GM21528 (cell line): ENCODE results near the gene SYDE1.

Source experiments
- ATAC-seq: cut with Tn5 transposase; IDR thresholded peaks from one replicate; pipeline ENCODE4 v1.9.1; 2021; ENCODE audit warnings: mild to moderate bottlenecking, moderate library complexity; ENCODE audit not compliant: unreplicated experiment, low FRiP score

SYDE1 gene

DNA sequence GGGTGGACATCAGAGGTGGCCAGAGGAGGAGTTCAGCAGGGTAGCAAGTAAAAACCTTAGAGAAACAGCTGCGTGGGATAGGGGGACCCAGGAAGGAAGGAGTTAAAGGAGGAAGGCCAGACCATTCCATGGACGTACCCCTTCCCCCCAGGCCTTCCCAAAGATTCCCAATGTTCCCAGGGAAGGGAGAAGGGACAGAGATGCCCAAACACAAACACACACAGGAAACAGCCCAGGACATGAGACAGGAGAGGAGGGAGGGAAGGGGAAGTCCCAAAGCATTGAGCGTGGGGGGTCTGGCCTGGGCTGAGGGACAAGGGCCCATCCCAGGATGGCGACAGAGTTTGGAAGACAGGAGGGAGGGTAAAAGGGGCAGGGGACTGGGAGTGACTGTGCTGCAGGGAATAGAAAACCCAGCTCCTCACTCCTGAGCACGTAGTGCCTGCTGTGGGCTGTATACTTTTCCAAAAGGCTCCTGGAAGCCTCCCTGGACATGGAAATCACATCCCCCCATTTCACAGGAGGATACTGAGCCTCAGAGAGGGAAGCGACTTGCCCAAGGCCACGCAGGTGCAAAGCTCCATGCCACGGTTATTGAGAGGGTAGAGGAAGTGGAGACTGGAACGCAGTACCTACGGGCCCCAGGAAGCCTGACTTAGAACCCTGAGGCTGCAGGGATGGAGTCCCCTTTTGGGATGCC, 1.1 kb downstream of the SYDE1 start:
- ATAC-seq = no peak

DNA sequence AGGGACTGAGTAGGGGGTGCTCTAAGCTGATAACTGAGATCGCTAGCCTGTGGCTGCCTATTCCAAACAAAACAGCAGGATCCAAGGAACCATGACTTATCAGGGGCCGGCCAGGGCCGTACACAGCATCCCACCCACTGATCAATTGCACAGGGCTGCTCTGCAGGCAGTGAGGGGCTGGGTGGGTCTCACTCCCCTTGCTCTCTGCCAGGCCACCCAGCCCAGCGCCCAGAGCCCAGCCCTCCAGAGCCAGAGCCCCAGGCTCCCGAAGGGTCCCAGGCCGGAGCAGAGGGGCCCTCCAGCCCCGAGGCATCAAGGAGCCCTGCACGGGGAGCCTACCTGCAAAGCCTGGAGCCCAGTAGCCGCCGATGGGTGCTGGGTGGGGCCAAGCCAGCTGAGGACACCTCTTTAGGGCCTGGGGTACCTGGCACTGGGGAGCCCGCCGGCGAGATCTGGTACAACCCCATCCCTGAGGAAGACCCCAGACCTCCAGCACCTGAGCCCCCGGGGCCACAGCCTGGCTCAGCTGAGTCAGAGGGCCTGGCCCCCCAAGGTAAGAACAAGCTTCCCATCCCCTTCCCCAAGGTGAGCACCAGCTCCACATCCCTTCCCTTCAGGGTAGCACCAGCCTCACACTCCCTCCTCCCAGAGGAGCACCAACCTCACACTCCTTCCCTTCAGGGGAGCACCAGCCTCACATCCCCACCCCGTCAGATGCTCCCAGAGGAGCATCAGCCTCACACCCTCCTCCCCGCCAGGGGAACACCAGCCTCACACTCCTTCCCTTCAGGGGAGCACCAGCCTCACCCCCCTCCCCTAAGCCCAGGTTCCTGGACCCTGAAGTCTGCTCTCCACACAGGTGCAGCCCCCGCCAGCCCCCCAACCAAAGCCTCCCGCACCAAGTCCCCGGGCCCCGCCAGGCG, 1.9 kb downstream of the SYDE1 start:
- no peak for ATAC-seq

DNA sequence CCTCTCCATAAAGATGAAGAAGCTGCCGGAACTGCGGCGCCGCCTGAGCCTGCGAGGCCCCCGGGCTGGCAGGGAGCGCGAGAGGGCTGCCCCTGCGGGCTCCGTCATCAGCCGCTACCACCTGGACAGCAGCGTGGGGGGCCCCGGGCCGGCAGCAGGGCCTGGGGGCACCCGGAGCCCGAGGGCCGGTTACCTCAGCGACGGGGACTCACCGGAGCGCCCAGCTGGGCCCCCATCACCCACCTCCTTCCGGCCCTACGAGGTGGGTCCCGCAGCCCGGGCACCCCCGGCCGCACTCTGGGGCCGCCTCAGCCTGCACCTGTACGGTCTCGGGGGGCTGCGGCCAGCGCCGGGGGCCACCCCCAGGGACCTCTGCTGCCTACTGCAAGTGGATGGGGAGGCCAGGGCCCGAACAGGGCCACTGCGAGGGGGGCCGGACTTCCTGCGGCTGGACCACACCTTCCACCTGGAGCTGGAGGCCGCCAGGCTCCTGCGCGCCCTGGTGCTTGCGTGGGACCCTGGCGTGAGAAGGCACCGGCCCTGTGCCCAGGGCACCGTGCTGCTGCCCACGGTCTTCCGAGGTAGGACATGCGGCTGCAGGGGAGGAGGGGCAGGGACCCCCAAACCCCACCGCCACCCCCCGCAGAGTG, 2.7 kb downstream of the SYDE1 start:
- no peak for ATAC-seq

DNA sequence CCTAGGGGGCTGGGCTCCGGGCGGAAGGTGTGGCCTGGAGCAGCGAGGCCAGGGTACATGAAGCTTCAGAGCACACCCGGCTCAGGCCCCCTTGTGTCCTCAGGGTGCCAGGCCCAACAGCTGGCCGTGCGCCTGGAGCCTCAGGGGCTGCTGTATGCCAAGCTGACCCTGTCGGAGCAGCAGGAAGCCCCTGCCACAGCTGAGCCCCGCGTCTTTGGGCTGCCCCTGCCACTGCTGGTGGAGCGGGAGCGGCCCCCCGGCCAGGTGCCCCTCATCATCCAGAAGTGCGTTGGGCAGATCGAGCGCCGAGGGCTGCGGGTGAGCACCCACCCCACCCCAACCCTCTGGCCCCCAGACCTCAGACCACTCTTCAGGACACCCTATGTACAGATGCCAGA, 3.2 kb downstream of the SYDE1 start:
- ATAC-seq = no peak

DNA sequence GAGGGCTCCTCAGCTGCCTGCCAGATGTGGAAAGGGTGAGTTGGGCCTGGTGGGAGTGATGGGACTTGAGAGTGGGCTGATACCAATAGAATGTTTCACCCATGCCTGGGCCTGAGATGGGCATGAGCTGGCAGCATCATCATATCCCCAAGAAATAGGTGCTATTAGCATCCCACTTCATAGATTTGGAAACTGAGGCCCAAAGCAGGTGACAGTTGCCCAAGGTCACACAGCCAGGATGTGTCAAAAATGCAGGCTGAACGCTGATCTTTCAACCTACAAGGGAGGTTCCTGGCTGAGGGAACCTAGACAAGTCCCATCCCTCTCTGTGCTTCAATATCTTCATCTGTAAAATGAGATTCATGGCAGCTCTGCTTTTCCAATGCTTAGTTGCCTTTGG, 4.6 kb downstream of the SYDE1 start:
- ATAC-seq = no peak

DNA sequence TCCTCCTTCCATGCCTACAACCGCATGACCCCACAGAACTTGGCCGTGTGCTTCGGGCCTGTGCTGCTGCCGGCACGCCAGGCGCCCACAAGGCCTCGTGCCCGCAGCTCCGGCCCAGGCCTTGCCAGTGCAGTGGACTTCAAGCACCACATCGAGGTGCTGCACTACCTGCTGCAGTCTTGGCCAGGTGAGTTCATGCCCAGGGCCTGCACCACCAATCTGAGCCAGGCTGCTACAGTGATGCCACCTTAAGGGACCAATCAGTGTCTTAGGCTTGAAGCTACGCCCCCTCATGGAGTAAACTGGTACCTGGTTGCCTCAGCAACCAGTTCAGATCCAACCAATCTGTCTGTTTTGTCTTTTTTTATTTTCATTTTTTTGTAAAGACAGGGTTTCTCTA, 5.2 kb downstream of the SYDE1 start:
- no peak for ATAC-seq

DNA sequence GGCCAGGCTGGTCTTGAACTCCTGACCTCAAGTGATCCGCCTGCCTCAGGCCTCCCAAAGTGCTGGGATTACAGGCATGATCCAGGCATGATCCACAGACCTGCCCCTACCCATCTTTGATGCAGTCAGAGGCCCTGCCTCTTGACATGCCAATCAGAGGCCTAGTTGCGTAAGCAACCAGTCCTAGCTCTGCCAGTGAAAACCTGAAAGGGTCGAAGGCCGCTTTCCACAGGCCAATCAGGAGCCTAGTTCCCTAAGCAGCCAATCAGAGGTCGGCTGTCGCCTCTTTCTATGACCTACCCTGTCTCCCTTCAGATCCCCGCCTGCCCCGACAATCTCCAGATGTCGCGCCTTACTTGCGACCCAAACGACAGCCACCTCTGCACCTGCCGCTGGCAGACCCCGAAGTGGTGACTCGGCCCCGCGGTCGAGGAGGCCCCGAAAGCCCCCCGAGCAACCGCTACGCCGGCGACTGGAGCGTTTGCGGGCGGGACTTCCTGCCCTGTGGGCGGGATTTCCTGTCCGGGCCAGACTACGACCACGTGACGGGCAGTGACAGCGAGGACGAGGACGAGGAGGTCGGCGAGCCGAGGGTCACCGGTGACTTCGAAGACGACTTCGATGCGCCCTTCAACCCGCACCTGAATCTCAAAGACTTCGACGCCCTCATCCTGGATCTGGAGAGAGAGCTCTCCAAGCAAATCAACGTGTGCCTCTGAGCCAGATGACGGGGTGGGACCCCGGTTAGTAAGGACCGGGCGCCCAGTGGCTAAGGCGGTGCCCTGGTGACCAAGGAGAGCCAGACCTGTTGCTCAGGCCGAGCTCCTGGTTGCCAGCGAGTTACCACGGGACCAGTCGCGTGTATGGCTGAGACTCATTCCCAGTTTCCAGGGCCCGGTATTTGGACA, 6.3 kb downstream of the SYDE1 start:
- ATAC-seq = no peak

DNA sequence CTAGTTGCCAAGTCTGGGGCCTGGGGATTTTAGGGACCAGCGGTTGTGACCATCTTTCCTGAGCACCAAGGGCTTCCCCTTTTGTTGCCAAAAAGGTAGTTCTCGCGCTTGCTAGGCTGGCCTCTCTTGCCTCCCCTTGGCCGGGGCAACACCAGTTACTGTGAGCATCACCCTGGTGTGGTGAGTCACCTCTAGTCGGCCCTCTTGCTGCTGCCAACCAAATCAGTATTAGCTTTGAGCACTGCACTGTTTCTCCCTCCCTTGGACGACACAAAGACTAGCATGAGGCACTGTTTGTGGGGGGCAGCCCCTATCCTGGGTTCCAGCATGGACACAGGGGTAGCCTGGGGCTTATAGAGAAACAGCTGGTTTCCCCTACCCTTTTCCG, 6.9 kb downstream of the SYDE1 start:
- ATAC-seq = no peak

DNA sequence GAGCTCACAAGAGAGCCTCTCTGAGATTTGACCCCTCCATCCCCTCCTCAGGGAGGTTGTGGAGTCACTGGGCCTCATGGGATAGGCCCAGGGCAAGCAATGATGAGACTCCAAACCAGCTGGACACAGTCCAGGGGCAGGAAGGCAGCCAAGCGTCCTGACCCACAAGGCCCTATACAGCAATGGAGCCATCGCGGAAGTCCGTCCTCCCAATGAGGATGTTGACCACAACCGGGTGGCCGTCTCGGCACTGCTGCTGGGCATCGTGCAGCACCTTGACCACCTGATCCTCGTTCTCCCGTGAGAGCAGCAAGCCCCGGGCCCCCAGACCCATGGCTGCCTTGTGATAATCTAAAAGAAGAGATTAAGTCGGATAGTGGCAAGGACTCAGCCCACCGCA, 7.9 kb downstream of the SYDE1 start:
- no peak for ATAC-seq

DNA sequence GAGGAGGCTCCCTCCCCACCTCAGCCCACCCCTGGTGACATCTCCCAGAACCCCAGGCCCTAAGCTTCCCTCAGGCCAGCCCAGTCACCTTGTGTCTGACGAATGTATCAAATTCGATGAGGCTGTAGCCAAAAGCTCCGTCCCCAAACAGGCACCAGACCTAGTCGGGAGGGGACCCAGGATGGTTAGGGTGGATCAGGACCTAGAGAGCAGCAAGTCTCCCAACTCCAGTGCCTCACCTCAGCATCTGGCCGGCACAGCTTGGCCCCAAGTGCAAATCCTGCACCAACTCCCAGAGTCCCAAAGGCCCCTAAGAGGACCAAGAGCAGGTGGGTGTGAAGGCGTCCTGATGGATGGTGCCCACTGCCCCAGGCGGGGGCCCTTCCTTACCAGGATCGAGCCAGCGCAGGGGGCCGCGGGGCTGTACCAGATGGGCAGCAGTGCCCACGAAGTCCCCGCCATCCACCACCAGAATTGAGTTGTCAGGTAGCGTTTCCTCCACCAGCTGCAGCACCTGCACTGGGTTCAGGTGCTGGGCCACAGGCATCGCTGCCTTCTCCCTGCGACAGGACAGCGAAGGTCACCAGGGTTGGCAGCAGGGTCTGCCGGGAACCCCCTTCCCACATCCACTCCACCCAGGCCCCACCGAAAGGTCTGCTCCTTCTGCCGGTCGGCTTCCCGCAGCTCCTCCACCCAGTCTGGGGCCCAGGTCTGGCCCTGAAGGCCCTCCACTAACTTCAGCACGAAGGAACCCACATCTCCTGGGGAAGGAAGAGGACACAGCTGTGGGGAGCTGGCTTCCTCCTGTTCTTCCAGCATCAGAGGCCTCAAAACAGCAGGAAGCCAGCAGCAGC, 8.8 kb downstream of the SYDE1 start:
- ATAC-seq = no peak

DNA sequence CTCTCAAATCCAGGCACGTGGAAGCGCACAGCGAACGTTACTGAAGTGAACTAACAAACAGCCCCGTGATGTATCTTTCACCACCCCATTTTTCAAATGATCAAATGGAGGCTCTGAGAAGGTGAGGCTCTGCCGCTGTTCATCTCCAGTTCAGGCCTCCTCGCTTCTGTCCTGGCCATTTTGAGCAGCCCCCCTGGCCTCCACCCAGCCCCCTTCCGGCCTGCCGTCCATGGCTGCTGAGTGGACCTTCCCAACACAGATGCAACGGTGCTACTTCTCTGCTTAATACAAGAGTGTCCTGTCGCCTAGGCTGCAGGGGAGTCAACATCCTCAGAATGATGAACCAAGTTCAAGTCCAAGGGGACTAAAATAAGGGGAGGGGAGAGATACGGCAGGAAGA, 9.7 kb downstream of the SYDE1 start:
- no peak for ATAC-seq

DNA sequence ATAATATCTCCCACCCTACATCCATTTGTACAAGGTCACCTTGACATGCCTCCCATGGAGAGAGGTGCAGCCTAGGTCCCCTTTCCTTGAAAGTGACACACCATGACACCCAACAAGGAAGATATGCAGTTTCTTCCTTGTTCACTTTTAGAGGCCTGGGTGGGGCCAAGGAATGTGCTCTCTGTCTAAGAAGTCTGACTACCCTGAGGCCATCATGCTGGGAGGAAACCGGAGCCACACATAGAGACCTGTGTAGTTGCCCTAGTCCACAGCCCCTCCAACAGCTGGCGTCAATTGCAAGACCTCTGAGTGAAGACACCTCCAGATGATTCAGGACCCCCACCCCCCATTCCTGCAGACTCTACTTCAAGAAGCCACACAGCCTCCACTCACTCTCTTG, 11.0 kb downstream of the SYDE1 start:
- no peak for ATAC-seq

DNA sequence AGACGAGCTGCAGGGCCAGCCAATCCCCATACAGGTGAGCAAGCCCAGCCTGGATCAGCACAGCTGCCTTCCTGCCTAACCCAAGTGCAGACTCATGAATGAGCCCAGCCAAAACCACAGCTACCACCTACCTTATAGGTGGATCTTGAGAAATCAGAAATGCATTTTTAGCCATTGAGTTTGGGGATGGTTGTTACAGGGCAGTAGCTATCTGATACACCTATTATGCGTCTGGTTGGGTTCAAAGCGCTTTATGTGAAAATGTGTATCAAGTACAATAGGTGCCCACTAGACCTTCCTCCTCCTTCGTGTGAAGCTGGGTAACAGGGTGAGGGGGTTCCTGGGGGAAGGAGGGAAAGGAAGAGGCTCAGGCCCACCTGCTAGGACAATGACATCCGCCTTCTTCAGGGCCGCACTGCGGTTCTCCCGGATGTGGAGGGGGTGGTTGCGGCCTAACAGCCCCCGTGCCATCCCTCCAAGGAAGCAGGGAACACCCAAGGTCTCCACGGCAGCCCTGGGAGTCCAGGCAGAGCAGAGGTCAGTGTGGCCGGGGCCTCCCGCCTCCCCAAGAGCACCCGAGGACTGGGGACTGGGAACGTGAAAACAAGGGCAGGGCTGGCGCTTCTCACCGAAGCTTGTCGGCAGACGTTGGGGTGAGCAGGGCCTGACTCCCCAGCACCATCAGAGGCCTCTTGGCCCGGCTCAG, 11.7 kb downstream of the SYDE1 start:
- no peak for ATAC-seq

DNA sequence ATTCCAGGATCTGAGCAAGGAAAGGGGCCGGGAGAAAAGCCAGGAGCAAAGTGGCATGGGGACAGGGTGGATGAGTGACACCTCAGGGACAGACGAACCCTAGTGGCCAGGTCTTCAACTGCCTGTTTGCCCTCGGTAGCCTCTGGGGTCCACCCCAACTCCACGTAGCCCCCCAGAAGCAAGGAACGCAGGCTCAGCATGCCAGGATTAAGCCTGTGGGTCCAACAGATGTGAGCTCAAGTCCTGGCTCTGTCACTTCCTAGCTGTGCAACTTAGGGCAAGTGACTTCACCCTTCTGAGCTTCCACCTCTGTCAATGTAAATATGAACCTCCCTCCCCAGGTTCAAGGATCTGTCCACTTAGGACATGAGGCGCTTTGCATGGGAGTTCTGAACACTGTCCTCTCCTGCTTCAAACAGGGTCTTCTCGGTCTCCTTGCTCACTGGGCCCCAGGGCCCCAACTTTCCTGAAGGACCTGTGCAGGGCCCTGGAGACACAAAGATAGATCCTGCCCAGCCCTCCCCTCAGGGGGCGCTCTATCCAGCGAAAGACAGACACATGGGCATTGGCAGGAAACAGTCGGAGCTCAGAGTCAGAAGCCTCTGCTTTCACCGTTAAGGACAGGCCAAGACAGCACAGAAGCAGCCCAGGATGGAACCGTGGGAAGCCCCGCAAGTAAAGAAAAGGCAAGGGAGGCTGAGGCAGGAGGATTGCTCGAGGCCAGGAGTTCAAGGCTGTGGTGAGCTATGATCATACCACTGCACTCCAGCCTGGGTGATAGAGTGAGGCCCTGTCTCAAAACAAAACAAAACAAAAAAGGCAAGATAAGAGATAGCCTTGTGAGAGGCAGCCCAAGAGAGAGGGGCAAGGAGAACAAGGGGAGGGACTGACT, 13.2 kb downstream of the SYDE1 start:
- no peak for ATAC-seq

DNA sequence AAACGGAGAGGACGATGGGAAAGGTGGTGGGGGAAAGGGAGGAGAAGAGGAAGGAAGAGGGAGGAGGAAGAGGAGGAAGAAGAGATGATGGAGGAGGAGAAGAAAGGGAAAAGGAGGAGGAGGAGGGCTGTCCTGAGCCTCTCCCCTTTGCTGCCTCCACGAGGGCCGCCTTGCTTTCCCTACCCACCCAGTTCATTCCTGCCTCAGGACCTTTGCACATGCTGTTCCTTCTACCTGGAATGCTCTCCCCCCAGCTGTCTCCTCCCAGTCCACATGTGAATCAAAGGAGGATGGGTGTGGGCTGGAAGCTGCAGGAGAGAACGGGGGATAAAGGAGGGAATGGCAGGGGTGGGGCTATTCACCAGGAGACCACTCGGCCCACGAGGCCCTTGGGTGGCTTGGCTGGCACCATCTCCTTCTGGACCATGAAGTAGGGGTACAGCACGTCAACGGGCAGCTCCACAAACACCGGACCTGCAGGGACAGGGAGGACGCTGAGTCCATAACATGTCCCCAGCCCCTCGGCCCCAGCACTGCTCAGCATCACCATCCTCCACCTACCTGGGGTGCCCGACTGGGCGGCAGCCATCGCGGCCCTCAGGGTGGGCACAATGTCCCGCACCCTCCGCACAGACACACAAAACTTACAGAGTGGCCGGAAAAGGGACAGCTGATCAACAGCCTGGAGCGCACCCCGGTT, 15.3 kb downstream of the SYDE1 start:
- no peak for ATAC-seq

DNA sequence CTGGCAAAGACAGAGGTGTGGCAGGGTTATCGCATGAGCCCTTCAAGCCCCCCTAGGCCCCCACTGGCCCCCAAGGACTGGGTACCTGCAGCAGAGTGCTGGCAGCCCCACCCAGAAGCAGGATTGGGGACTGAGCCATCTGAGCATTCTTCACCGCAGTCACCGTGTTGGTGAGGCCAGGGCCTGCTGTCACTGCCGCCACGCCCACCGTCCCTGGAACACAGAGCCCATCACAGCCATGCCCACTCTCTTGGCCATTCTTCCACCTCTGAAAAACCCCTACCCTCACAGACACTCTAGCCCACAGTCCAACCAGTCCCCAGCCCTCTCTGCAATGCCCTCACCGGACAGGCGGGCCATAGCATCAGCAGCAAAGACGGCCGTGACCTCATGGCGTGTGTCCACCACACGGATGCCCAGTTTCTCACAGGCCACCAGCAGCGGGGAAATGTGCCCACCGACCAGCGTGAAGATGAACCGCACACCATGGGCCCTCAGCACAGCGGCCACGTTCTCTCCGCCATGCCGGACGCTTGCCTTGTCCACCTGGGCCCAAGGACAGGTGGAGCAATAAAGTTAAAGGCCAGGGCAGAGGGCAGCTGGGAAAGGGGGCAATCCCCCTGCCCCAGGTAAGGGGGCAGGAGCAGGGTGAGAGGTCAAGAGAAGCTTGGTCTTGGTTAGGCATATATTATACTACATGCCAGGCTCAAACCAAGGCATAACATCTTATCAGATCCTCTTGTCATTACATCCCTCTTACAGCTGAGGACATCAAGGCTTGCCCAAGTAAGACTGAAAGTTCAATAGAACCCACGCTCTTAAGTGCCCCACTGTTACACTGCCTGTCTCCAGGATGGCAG, 16.1 kb downstream of the SYDE1 start:
- ATAC-seq = no peak
